ENCODE measurements around the gene C1orf159.
"Not testable (repeated sequence)": the region's sequence is repeated elsewhere in the genome, so short reads cannot be mapped to it uniquely, and the experiment has no call there.

The C1orf159 gene

GRCh38 chr1:1098681-1099421 lies 17.0 kb downstream of the C1orf159 start:
- H3K27me3 ChIP-seq (replicated peaks; ENCODE audit: control insufficient read depth, insufficient read depth, low read length): no peaks in the 10 kb centered on the region
- no peak overlapping the region for H3K4me3 ChIP-seq (replicated peaks; ENCODE audit: low read depth, low read length)
- TF ChIP-seq CTCF (IDR thresholded peaks at IDR 0.05; ENCODE audit: insufficient read depth, low read length, poor library complexity, severe bottlenecking): no peak
- no peak for DNase-seq (ENCODE audit: extremely low read depth, insufficient read length)
- no peaks in the 10 kb centered on the region for H3K36me3 ChIP-seq (ENCODE audit: control insufficient read depth, insufficient read depth, low read length)

- not testable (repeated sequence) for H3K4me3 ChIP-seq (replicated peaks; ENCODE audit: low read depth, low read length); H3K36me3 ChIP-seq (ENCODE audit: control insufficient read depth, insufficient read depth, low read length); DNase-seq (ENCODE audit: extremely low read depth, insufficient read length); H3K27me3 ChIP-seq (replicated peaks; ENCODE audit: control insufficient read depth, insufficient read depth, low read length)
These were observed 19.8 kb downstream of the C1orf159 start for GRCh38 chr1:1096136-1096535.

- H3K4me3 ChIP-seq (replicated peaks; ENCODE audit: low read depth, low read length): no peak overlapping the region
- H3K27me3 ChIP-seq (replicated peaks; ENCODE audit: control insufficient read depth, insufficient read depth, low read length): no peaks in the 10 kb centered on the region
- TF ChIP-seq CTCF (IDR thresholded peaks at IDR 0.05; ENCODE audit: insufficient read depth, low read length, poor library complexity, severe bottlenecking): no peak
These were observed 20.9 kb downstream of the C1orf159 start for GRCh38 chr1:1094981-1095380.

GRCh38 chr1:1093610-1093943 lies 22.3 kb downstream of the C1orf159 start:
- TF ChIP-seq CTCF (IDR thresholded peaks at IDR 0.05; ENCODE audit: insufficient read depth, low read length, poor library complexity, severe bottlenecking): no peak
- Histone ChIP-seq H3K27me3 (replicated peaks; ENCODE audit: control insufficient read depth, insufficient read depth, low read length) (no peaks in the 10 kb centered on the region), H3K4me3 (replicated peaks; ENCODE audit: low read depth, low read length) (no peak overlapping the region), H3K36me3 (ENCODE audit: control insufficient read depth, insufficient read depth, low read length) (0 out of 2 replicates have a peak, but pooled peaks cover 2% of the 10 kb centered on the region)
- DNase-seq (ENCODE audit: extremely low read depth, insufficient read length): no peak

More at GRCh38 chr1:1094981-1095380, 20.9 kb downstream of the C1orf159 start:
- 0 out of 2 replicates have a peak, but pooled peaks cover 2% of the 10 kb centered on the region for H3K36me3 ChIP-seq (ENCODE audit: control insufficient read depth, insufficient read depth, low read length)
- no peak for DNase-seq (ENCODE audit: extremely low read depth, insufficient read length)

- no peak for TF ChIP-seq CTCF (IDR thresholded peaks at IDR 0.05; ENCODE audit: insufficient read depth, low read length, poor library complexity, severe bottlenecking)
- H3K27me3 ChIP-seq (replicated peaks; ENCODE audit: control insufficient read depth, insufficient read depth, low read length): no peaks in the 10 kb centered on the region
- H3K36me3 ChIP-seq (ENCODE audit: control insufficient read depth, insufficient read depth, low read length): 0 out of 2 replicates have a peak, but pooled peaks cover 2% of the 10 kb centered on the region
- no peak overlapping the region for H3K4me3 ChIP-seq (replicated peaks; ENCODE audit: low read depth, low read length)
- no peak for DNase-seq (ENCODE audit: extremely low read depth, insufficient read length)
These were observed 22.8 kb downstream of the C1orf159 start for GRCh38 chr1:1092894-1093609.

GRCh38 chr1:1092149-1092855 lies 23.6 kb downstream of the C1orf159 start:
- TF ChIP-seq CTCF (IDR thresholded peaks at IDR 0.05; ENCODE audit: insufficient read depth, low read length, poor library complexity, severe bottlenecking): no peak
- DNase-seq (ENCODE audit: extremely low read depth, insufficient read length): no peak
- Histone ChIP-seq H3K27me3 (replicated peaks; ENCODE audit: control insufficient read depth, insufficient read depth, low read length) (no peaks in the 10 kb centered on the region), H3K4me3 (replicated peaks; ENCODE audit: low read depth, low read length) (no peak overlapping the region), H3K36me3 (ENCODE audit: control insufficient read depth, insufficient read depth, low read length) (0 out of 2 replicates have a peak, but pooled peaks cover 2% of the 10 kb centered on the region)
